HAP-1 (cell line): ENCODE measurements around the gene CDPF1.

Experiments used
- DNase-seq, 2 experiments: peaks; one replicate each; pipeline ENCODE4 v3.0.0-alpha.2; 2016 to 2020; ENCODE audit warnings: low spot score in 2 of 2
- H3K27me3 ChIP-seq: fragments of 250-450 bp; sonication (Bioruptor Pico); 2 replicates; pipeline ENCODE4 v1.5.1; 2020; ENCODE audit warnings: low read depth, mild to moderate bottlenecking, moderate library complexity
- H3K36me3 ChIP-seq: fragments of 250-450 bp; sonication (Bioruptor Pico); replicated peaks from 2 replicates; pipeline ENCODE4 v1.5.1; 2020; ENCODE audit warnings: mild to moderate bottlenecking
- H3K4me1 ChIP-seq: fragments of 250-450 bp; sonication (Bioruptor Pico); 2 replicates; pipeline ENCODE4 v1.5.1; 2020; ENCODE audit warnings: mild to moderate bottlenecking
- H3K4me3 ChIP-seq: fragments of 250-450 bp; sonication (Bioruptor Pico); 2 replicates; pipeline ENCODE4 v1.5.1; 2020; ENCODE audit warnings: mild to moderate bottlenecking, moderate library complexity
- H3K9me3 ChIP-seq: fragments of 250-450 bp; sonication (Bioruptor Pico); 2 replicates; pipeline ENCODE4 v1.5.1; 2020; ENCODE audit warnings: mild to moderate bottlenecking, moderate library complexity
- in situ Hi-C: fragments of 300-500 bp; cut with MboI; formaldehyde crosslinking; loops from 3 replicates; pipeline ENCODE4 v1.14.3; 2020; ENCODE audit warnings: low sequenced_read_pairs, inconsistent platforms, mixed read lengths

Gene CDPF1

GRCh38 chr22:46251816-46252380 is 1.8 kb upstream of the CDPF1 start:
- H3K4me1 ChIP-seq = peaks cover 7% of the 10 kb centered on the region
- no peak overlapping the region for H3K4me3 ChIP-seq
- in situ Hi-C loops = no loop called here
- no peaks in the 10 kb centered on the region; the same call in 1 of the 2 replicates for H3K9me3 ChIP-seq
- no peaks in the 10 kb centered on the region for H3K27me3 ChIP-seq
- H3K36me3 ChIP-seq = no peaks in the 10 kb centered on the region
- DNase-seq = no peak

- Histone ChIP-seq H3K36me3 (no peaks in the 10 kb centered on the region), H3K27me3 (no peaks in the 10 kb centered on the region), H3K4me3 (no peak overlapping the region), H3K4me1 (peaks cover 7% of the 10 kb centered on the region), H3K9me3 (no peaks in the 10 kb centered on the region; the same call in 1 of the 2 replicates)
- DNase-seq = no peak
- in situ Hi-C loops = no loop called here
Measured at GRCh38 chr22:46251266-46251665, 1.2 kb upstream of the CDPF1 start.

DNA sequence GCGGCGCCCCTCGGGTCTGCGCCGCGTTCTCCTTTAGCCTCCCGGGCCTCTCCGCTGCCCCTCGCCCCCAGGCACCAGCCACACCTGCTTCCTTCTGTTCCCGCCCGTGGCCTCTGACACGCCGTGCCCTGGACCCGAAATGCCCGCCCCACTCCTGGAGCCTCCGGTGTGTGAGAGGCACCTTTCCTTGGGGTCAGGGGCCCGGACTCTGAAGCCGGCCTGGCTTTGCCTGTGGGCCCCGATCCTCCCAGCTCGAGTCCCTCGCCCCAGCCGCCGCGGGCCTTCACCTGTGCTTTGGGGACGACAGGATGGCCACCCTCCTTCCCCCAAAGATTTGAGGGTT is 661 bp upstream of the CDPF1 start:
- H3K9me3 ChIP-seq = no peaks in the 10 kb centered on the region; the same call in 1 of the 2 replicates
- H3K27me3 ChIP-seq = no peaks in the 10 kb centered on the region
- DNase-seq = no peak
- in situ Hi-C loops = no loop called here
- peak overlapping the region; percentile 75 for H3K4me3 ChIP-seq
- peaks cover 7% of the 10 kb centered on the region for H3K4me1 ChIP-seq
- H3K36me3 ChIP-seq = no peaks in the 10 kb centered on the region

GRCh38 chr22:46247443-46247975 is 2.6 kb downstream of the CDPF1 start:
- Histone ChIP-seq H3K9me3 (no peaks in the 10 kb centered on the region; the same call in 1 of the 2 replicates), H3K27me3 (no peaks in the 10 kb centered on the region), H3K36me3 (peaks cover 10% of the 10 kb centered on the region), H3K4me1 (peaks cover 7% of the 10 kb centered on the region), H3K4me3 (no peak overlapping the region)
- DNase-seq = no peak
- in situ Hi-C loops = no loop called here

GRCh38 chr22:46246178-46246577 is 3.9 kb downstream of the CDPF1 start:
- H3K27me3 ChIP-seq = no peaks in the 10 kb centered on the region
- H3K4me3 ChIP-seq = no peak overlapping the region
- peaks cover 10% of the 10 kb centered on the region for H3K36me3 ChIP-seq
- no peak for DNase-seq
- in situ Hi-C loops = no loop called here
- H3K9me3 ChIP-seq = no peaks in the 10 kb centered on the region; the same call in 1 of the 2 replicates
- peaks cover 7% of the 10 kb centered on the region for H3K4me1 ChIP-seq

DNA sequence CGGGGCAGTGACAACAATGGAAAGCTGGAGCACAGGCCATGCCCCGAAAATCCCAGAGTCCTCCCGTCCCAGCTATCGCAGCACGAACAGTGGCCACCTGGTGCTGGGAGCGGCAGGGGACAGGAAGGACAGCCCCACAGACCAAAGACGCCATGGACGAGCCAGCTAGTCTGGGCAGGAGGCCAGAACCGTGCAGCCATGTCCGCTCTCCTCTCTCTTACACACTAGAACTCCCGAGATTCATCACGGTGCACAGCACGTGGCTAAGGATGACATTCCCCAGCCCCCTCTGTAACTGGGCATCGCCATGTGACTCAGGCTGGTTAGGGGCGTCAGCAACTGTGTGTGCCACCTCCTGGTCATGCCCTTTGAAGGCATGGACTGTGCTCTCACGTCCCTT is 4.6 kb downstream of the CDPF1 start:
- Histone ChIP-seq H3K9me3 (no peaks in the 10 kb centered on the region), H3K4me1 (peaks cover 3% of the 10 kb centered on the region), H3K36me3 (peaks cover 10% of the 10 kb centered on the region), H3K4me3 (no peak overlapping the region), H3K27me3 (no peaks in the 10 kb centered on the region)
- DNase-seq = no peak
- in situ Hi-C loops = no loop called here

GRCh38 chr22:46244771-46245170 is 5.3 kb downstream of the CDPF1 start:
- H3K4me3 ChIP-seq = no peak overlapping the region
- no peaks in the 10 kb centered on the region for H3K4me1 ChIP-seq
- H3K27me3 ChIP-seq = no peaks in the 10 kb centered on the region
- no peaks in the 10 kb centered on the region for H3K9me3 ChIP-seq
- H3K36me3 ChIP-seq = peaks cover 10% of the 10 kb centered on the region
- in situ Hi-C loops = no loop called here
- DNase-seq = no peak

DNA sequence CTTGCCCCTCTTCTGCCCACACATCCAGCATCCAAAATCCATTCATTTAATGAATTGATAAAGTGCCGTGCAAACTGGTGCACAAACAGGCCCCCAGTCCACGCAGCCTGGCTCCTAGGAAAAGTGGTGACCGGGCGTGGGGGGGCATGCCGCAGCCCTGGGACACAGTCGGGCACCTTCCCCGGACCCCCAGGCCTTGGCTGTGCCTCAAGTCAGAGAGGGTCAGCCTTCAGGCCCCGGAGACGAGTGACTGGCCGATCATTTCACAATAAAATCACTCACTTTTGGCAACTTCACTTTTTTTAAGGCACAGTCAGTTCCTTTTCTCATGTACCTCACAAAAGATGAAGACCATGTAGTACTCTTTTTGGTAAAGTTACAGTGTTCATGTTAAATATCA is 8.0 kb downstream of the CDPF1 start:
- no peak for DNase-seq
- in situ Hi-C loops = no loop called here

DNA sequence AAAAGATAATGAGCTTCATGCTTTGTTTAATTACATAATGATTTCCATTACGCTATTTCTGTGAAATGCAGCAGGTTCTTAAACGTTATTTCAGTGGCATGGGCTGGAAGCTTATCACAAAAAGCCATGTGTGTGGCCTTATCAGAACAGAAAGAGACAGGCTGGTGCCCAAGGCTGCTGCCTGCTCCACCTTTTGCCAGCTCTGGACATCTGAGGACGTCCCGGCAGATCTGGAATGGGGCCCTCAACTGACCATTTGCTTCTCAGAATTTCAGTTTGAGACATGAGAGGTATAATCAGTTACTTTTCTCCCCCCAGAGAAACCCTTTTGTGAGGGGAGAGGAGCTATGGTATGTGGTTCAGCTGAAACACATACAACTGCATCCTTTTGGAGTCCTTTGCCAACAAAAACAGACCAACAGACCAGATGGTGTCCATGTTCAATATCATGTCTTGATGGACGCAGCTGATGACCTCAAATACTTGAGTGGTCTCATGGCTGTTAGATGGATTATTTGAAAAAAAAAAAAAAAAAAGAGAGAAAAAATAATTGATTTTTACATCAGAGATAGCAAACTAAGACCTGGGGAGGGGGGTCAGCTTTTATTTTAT is 8.6 kb downstream of the CDPF1 start:
- H3K4me1 ChIP-seq = no peaks in the 10 kb centered on the region
- in situ Hi-C loops = no loop called here
- DNase-seq = no peak

More for the DNA sequence above, 8.0 kb downstream of the CDPF1 start:
- H3K27me3 ChIP-seq = no peaks in the 10 kb centered on the region
- no peaks in the 10 kb centered on the region for H3K4me1 ChIP-seq
- H3K9me3 ChIP-seq = no peaks in the 10 kb centered on the region
- no peak overlapping the region for H3K4me3 ChIP-seq
- peaks cover 10% of the 10 kb centered on the region for H3K36me3 ChIP-seq

DNA sequence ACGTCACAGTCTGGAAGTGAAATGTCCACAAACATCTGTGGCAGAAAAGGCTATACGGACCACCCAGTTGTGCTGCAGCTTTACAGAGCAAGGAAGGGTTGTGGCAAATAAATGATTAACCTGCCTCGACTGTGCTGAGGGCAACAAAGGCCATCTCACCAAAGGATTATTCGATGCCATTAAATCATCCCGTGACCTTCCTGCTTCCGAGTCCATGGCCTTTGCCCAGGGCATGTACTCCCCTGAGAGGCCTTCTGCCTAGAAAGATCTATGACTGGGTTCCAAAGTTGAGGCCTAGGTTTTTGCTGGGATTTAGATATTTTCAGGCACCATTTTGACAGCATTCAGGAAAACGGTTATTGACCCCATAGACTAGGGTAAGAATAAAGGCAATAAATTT is 9.2 kb downstream of the CDPF1 start:
- H3K4me3 ChIP-seq = no peak overlapping the region
- no peaks in the 10 kb centered on the region for H3K27me3 ChIP-seq
- H3K36me3 ChIP-seq = peaks cover 10% of the 10 kb centered on the region
- in situ Hi-C loops = no loop called here
- H3K9me3 ChIP-seq = no peaks in the 10 kb centered on the region
- DNase-seq = no peak
- H3K4me1 ChIP-seq = no peaks in the 10 kb centered on the region

More for the DNA sequence above, 8.6 kb downstream of the CDPF1 start:
- H3K4me3 ChIP-seq = no peak overlapping the region
- H3K27me3 ChIP-seq = no peaks in the 10 kb centered on the region
- peaks cover 10% of the 10 kb centered on the region for H3K36me3 ChIP-seq
- H3K9me3 ChIP-seq = no peaks in the 10 kb centered on the region

- in situ Hi-C loops = no loop called here
- Histone ChIP-seq H3K4me1 (no peaks in the 10 kb centered on the region), H3K9me3 (no peaks in the 10 kb centered on the region), H3K4me3 (no peak overlapping the region), H3K27me3 (no peaks in the 10 kb centered on the region), H3K36me3 (peaks cover 10% of the 10 kb centered on the region)
- DNase-seq = no peak
Measured at GRCh38 chr22:46240506-46240905, 9.6 kb downstream of the CDPF1 start.

GRCh38 chr22:46240073-46240472 is 10.0 kb downstream of the CDPF1 start:
- Histone ChIP-seq H3K9me3 (no peaks in the 10 kb centered on the region), H3K27me3 (no peaks in the 10 kb centered on the region)
- DNase-seq = no peak

DNA sequence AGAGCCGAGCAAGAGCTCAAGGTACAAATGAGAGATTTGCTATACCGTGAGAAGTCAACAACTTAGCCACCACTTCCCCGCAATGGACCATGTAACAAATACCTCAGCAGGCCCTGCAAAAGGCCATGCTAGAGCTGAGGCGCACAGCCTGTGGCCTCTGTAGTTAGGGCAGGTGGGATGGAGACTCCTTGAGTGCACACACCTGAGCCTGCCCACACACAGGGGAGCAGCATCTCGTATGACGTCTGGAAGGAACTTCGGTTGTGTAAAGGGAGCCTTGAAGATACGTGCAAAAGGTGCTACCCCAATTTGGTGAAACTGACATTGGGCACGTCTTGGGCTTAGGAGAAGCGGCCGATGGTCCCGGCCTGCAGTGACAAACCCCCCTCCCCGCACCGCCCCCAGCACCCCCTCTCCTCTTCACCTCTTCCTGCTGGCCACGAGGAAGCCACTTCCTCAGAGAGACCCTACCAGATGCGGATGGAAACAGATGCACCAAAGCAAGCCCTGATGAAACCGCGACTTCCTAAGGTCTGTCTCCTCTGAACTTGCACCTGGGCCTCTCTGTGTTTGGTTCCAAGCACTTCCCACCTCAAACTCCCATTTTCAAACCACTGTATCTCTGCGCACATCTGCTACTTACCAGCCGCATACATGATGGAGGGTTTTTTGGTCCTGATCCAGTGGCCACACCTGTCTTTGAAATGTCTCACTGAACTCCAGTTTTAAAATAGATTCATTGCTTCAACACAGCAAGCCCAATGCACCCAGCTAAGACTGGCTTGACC is 10.6 kb downstream of the CDPF1 start:
- no peak for DNase-seq
- no peak overlapping the region for H3K4me3 ChIP-seq
- no peaks in the 10 kb centered on the region for H3K4me1 ChIP-seq
- peaks cover 8% of the 10 kb centered on the region for H3K36me3 ChIP-seq
- no peaks in the 10 kb centered on the region for H3K27me3 ChIP-seq
- in situ Hi-C loops = no loop called here
- no peaks in the 10 kb centered on the region for H3K9me3 ChIP-seq

More at GRCh38 chr22:46240073-46240472, 10.0 kb downstream of the CDPF1 start:
- H3K36me3 ChIP-seq = peaks cover 10% of the 10 kb centered on the region
- H3K4me3 ChIP-seq = no peak overlapping the region
- no peaks in the 10 kb centered on the region for H3K4me1 ChIP-seq
- in situ Hi-C loops = no loop called here

DNA sequence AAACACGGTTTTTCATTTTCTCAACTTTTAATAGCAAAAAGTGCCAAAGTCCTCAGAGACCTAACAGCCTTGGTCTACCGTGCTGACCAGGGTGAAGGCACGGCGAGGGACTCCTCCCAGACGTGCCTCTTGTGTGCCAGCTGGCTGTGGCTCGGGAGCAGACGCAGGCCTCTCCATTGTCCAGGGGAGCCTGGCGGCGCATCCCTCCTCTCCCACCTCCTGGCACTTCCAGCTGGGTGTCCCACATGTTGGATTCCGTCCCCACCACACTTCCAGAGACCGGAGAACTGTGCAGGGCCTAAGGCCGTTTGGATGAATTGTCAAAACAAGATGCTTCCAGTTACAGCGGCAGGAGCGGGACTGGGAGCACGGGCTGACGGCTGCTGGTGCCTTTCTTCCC is 11.6 kb downstream of the CDPF1 start:
- Histone ChIP-seq H3K27me3 (no peaks in the 10 kb centered on the region), H3K9me3 (no peaks in the 10 kb centered on the region), H3K36me3 (no peaks in the 10 kb centered on the region; the same call in 1 of the 2 replicates), H3K4me1 (no peaks in the 10 kb centered on the region), H3K4me3 (no peak overlapping the region)
- in situ Hi-C loops = no loop called here
- DNase-seq = no peak
